T-helper 1 cell treated with Interleukin-12 subunit alpha and Interleukin-12 subunit beta and Interleukin-4 antibody, amounts not matched to agents 30 ng/mL and 1 ng/mL, for 36 hours (primary cell): ENCODE results near the gene KRT39. TPM values are rescaled to one million over a fixed set of nuclear protein-coding genes. Genes with fewer than 3 reads are reported as not detected.

ENCODE experiments used
- total RNA-seq: library from RNA; stranded (reverse); gene quantifications from 2 replicates; pipeline ENCODE4 v1.2.3, GENCODE V29; 2022

KRT39 gene
- total RNA-seq, 1 donor from 2014 or later: not detected

Other genes starting within 250 kb of the KRT39 start
- gene KRT25, start 211.6 kb downstream of the KRT39 start, total RNA-seq: not detected in 2 replicates
- not detected in 2 replicates for gene KRT26, start 194.7 kb downstream of the KRT39 start, total RNA-seq
- not detected in 2 replicates for gene KRT27, start 184.4 kb downstream of the KRT39 start, total RNA-seq
- not detected in 2 replicates for gene KRT28, start 167.0 kb downstream of the KRT39 start, total RNA-seq
- gene KRT10, start 144.3 kb downstream of the KRT39 start, total RNA-seq: 21.0 and 25.6 TPM in 2 replicates
- gene KRT12, start 99.7 kb downstream of the KRT39 start, total RNA-seq: not detected in 2 replicates
- not detected in 2 replicates for gene KRT20, start 81.7 kb downstream of the KRT39 start, total RNA-seq
- not detected in 2 replicates for gene KRT23, start 29.3 kb downstream of the KRT39 start, total RNA-seq
- gene KRT40, start 17.4 kb upstream of the KRT39 start, total RNA-seq: not detected in 2 replicates
- not detected in 2 replicates for gene KRTAP3-3, start 27.2 kb upstream of the KRT39 start, total RNA-seq
- gene KRTAP3-2, start 33.0 kb upstream of the KRT39 start, total RNA-seq: not detected in 2 replicates
- not detected in 2 replicates for gene KRTAP3-1, start 42.2 kb upstream of the KRT39 start, total RNA-seq
- gene KRTAP1-5, start 60.3 kb upstream of the KRT39 start, total RNA-seq: not detected in 2 replicates
- not detected in 2 replicates for gene KRTAP1-4, start 63.2 kb upstream of the KRT39 start, total RNA-seq
- gene KRTAP1-3, start 67.9 kb upstream of the KRT39 start, total RNA-seq: not detected in 2 replicates
- not detected in 2 replicates for gene KRTAP1-1, start 74.5 kb upstream of the KRT39 start, total RNA-seq
- not detected in 2 replicates for gene KRTAP2-1, start 80.4 kb upstream of the KRT39 start, total RNA-seq
- not detected in 2 replicates for gene KRTAP2-2, start 88.3 kb upstream of the KRT39 start, total RNA-seq
- gene KRTAP2-3, start 93.2 kb upstream of the KRT39 start, total RNA-seq: not detected in 2 replicates
- gene KRTAP2-4, start 98.9 kb upstream of the KRT39 start, total RNA-seq: not detected in 2 replicates
- not detected in 2 replicates for gene KRTAP4-7, start 117.2 kb upstream of the KRT39 start, total RNA-seq
- gene KRTAP4-8, start 131.2 kb upstream of the KRT39 start, total RNA-seq: not detected in 2 replicates
- gene KRTAP4-16, start 135.3 kb upstream of the KRT39 start, total RNA-seq: not detected in 2 replicates
- gene KRTAP4-9, start 138.4 kb upstream of the KRT39 start, total RNA-seq: not detected in 2 replicates
- not detected in 2 replicates for gene KRTAP4-11, start 151.4 kb upstream of the KRT39 start, total RNA-seq
- gene KRTAP4-12, start 157.2 kb upstream of the KRT39 start, total RNA-seq: not detected in 2 replicates
- gene KRTAP4-6, start 173.6 kb upstream of the KRT39 start, total RNA-seq: not detected in 2 replicates
- not detected in 2 replicates for gene KRTAP4-5, start 182.9 kb upstream of the KRT39 start, total RNA-seq
- gene KRTAP4-4, start 193.8 kb upstream of the KRT39 start, total RNA-seq: not detected in 2 replicates
- gene KRTAP4-3, start 201.3 kb upstream of the KRT39 start, total RNA-seq: not detected in 2 replicates
- gene KRTAP4-2, start 211.3 kb upstream of the KRT39 start, total RNA-seq: not detected in 2 replicates
- gene KRTAP4-1, start 218.0 kb upstream of the KRT39 start, total RNA-seq: not detected in 2 replicates
- not detected in 2 replicates for gene KRTAP9-1, start 222.9 kb upstream of the KRT39 start, total RNA-seq